ENCODE measurements around the gene COL5A1. TPM values are rescaled to one million over a fixed set of nuclear protein-coding genes. Genes with fewer than 3 reads are reported as not detected.

COL5A1 gene
- total RNA-seq, 1 experiment from 2014 or later: 9.5 TPM

DNA sequence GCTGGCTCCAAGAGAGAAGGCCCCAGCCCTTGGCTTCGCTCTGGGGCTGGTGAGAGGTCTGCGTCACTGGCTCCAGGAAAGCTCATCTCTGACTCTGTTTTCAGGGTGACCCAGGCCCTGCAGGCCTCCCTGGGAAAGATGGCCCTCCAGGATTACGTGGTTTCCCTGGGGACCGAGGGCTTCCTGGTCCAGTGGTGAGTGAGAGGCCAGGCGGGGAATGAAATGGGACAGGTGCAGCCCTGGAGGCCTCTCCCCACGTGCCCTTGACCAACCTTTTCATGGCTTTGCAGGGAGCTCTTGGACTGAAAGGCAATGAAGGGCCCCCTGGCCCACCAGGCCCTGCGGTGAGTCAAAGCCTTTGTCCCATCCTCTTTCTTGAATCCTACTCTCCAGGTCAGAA lies 163.3 kb downstream of the COL5A1 start:
- Histone ChIP-seq H2BK12ac (ENCODE audit: insufficient read length, low read depth, low read length) (no peak overlapping the region), H2BK15ac (ENCODE audit: low read depth, low read length) (no peak overlapping the region), H3K27me3 (ENCODE audit: insufficient read depth, low read length) (no peaks in the 10 kb centered on the region), H2BK20ac (ENCODE audit: low read depth, low read length, poor library complexity, severe bottlenecking) (no peak overlapping the region), H4K91ac (ENCODE audit: insufficient read length, low read depth, low read length) (no peak overlapping the region), H3K4me2 (ENCODE audit: insufficient read depth, insufficient read length, low read length) (no peak overlapping the region), H3K23me2 (ENCODE audit: insufficient read length, low read depth, low read length, poor library complexity, severe bottlenecking) (no peaks in the 10 kb centered on the region), H4K5ac (ENCODE audit: insufficient read length, low read depth, low read length) (no peak overlapping the region), H3K4ac (ENCODE audit: low read depth, low read length) (no peak overlapping the region), H3K27ac (ENCODE audit: insufficient read length, low read depth, low read length) (no peak overlapping the region), H2BK120ac (ENCODE audit: low read depth, low read length, poor library complexity, severe bottlenecking) (no peak overlapping the region), H3K79me1 (ENCODE audit: insufficient read depth, low read depth, low read length, poor library complexity, severe bottlenecking) (no peaks in the 10 kb centered on the region), H2AK5ac (ENCODE audit: insufficient read length, low read length) (no peak overlapping the region), H3K79me2 (ENCODE audit: insufficient read depth, low read length) (no peaks in the 10 kb centered on the region), H3T11ph (ENCODE audit: low read length) (no peak overlapping the region), H4K20me1 (ENCODE audit: control insufficient read depth, insufficient read depth, insufficient read length) (no peaks in the 10 kb centered on the region), H3K56ac (ENCODE audit: insufficient read length, low read depth, low read length) (no peak overlapping the region), H4K8ac (replicated peaks; ENCODE audit: insufficient read length, low read depth, low read length) (no peak overlapping the region), H3K4me1 (ENCODE audit: insufficient read depth, low read length) (no peaks in the 10 kb centered on the region), H3K9me3 (ENCODE audit: control insufficient read depth, low read depth, low read length) (no peaks in the 10 kb centered on the region), H3K23ac (ENCODE audit: insufficient read length, low read depth, low read length) (no peak overlapping the region), H3K9ac (ENCODE audit: extremely low read depth, insufficient read length, low read length) (no peak overlapping the region), H3K14ac (ENCODE audit: insufficient read depth, low read length) (no peak overlapping the region), H2BK5ac (ENCODE audit: insufficient read length, low read length) (no peak overlapping the region), H2AFZ (ENCODE audit: low read length) (no peak overlapping the region), H3K18ac (ENCODE audit: insufficient read length, low read depth, low read length) (no peak overlapping the region)
- no CpG with 5 or more reads among the region's 7 CpGs for WGBS (ENCODE audit: extremely low coverage, insufficient read length, low lambda C conversion rate)
- Mint-ChIP-seq H3K27me3 (ENCODE audit: low read depth) (0 out of 2 replicates have a peak, but pooled peaks cover 2% of the 10 kb centered on the region), H3K4me1 (peaks cover 14 to 23% of the 10 kb centered on the region in 2 experiments), H3K4me3 (no peak overlapping the region), H3K27ac (no peak overlapping the region), H3K36me3 (ENCODE audit: insufficient read depth in 1 of 3, low read depth in 3 of 3) (peaks cover 3 to 5% (median 4%) of the 10 kb centered on the region in 3 experiments; a peak in 2 of 7 replicates), H3K9me3 (no peaks in the 10 kb centered on the region; a peak in 1 of 5 replicates)
- TF ChIP-seq, protein P1, sequence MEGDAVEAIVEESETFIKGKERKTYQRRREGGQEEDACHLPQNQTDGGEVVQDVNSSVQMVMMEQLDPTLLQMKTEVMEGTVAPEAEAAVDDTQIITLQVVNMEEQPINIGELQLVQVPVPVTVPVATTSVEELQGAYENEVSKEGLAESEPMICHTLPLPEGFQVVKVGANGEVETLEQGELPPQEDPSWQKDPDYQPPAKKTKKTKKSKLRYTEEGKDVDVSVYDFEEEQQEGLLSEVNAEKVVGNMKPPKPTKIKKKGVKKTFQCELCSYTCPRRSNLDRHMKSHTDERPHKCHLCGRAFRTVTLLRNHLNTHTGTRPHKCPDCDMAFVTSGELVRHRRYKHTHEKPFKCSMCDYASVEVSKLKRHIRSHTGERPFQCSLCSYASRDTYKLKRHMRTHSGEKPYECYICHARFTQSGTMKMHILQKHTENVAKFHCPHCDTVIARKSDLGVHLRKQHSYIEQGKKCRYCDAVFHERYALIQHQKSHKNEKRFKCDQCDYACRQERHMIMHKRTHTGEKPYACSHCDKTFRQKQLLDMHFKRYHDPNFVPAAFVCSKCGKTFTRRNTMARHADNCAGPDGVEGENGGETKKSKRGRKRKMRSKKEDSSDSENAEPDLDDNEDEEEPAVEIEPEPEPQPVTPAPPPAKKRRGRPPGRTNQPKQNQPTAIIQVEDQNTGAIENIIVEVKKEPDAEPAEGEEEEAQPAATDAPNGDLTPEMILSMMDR (conservative IDR thresholded peaks at IDR 0.05): no peak
- no peak for DNase-seq
